CD4-positive, alpha-beta T cell treated with Interleukin-15 for 4 hours (primary cell): ENCODE measurements around the gene ASIC1.
A peak's percentile ranks its signal among the peaks of the same experiment; 100 is the strongest.

Experiments used
- DNase-seq: peaks from one replicate; pipeline ENCODE4 v3.0.0-alpha.2; 2020; ENCODE audit warnings: low spot score

ASIC1 gene

GRCh38 chr12:50041062-50041860 is 16.1 kb upstream of the ASIC1 start:
- DNase-seq: no peak

- DNase-seq: no peak
Observed at GRCh38 chr12:50041962-50042361, 15.4 kb upstream of the ASIC1 start.

- no peak for DNase-seq
Observed at GRCh38 chr12:50042693-50043092, 14.7 kb upstream of the ASIC1 start.

GRCh38 chr12:50043308-50043707 is 14.1 kb upstream of the ASIC1 start:
- no peak for DNase-seq

DNA sequence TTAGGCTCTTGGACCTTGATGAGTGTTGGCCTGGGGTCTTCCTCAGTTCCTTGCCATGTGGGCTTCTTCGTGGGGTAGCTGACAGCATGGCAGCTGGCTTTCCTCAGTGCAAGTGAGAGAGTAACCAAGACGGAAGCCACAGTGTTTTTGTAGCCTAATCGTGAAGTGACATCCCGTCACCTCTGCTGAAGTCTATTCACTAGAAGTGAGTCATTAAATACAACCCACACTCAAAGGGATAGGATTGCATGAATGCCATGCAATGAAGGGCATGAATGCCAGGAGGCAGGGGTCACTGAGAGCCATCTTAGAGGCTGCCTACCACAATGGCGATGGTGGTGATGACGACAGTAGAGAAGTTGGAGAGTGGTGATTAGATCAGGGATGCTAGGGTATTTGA is 13.5 kb upstream of the ASIC1 start:
- DNase-seq: no peak

GRCh38 chr12:50047693-50048250 is 9.6 kb upstream of the ASIC1 start:
- no peak for DNase-seq

GRCh38 chr12:50049254-50050118 is 7.9 kb upstream of the ASIC1 start:
- no peak for DNase-seq

GRCh38 chr12:50050119-50050385 is 7.3 kb upstream of the ASIC1 start:
- no peak for DNase-seq

GRCh38 chr12:50050410-50051098 is 6.8 kb upstream of the ASIC1 start:
- DNase-seq: no peak

- DNase-seq: no peak
Observed at GRCh38 chr12:50051101-50051806, 6.1 kb upstream of the ASIC1 start.

- DNase-seq: no peak
Observed at GRCh38 chr12:50052544-50052943, 4.9 kb upstream of the ASIC1 start.

DNA sequence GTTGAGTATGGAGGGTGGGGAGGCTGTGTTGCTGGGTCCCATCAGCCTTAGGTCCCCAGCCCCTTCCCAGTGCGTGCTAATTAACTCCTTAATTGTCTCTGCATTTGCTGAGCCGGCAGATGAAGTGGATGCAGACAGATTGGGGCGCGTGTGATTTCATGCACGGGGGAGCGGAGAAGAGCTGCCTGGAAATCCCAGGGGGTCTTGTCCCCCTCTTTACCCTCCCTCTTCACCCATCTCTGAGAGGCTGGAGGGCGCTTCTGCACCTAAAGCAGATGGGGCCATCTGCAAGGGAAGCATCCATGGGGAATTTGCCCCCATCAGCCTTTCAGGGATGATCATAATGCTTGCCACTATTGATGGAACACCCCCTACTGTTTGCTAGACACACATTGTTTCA is 4.4 kb upstream of the ASIC1 start:
- no peak for DNase-seq

- DNase-seq: no peak
Observed at GRCh38 chr12:50053583-50053982, 3.8 kb upstream of the ASIC1 start.

DNA sequence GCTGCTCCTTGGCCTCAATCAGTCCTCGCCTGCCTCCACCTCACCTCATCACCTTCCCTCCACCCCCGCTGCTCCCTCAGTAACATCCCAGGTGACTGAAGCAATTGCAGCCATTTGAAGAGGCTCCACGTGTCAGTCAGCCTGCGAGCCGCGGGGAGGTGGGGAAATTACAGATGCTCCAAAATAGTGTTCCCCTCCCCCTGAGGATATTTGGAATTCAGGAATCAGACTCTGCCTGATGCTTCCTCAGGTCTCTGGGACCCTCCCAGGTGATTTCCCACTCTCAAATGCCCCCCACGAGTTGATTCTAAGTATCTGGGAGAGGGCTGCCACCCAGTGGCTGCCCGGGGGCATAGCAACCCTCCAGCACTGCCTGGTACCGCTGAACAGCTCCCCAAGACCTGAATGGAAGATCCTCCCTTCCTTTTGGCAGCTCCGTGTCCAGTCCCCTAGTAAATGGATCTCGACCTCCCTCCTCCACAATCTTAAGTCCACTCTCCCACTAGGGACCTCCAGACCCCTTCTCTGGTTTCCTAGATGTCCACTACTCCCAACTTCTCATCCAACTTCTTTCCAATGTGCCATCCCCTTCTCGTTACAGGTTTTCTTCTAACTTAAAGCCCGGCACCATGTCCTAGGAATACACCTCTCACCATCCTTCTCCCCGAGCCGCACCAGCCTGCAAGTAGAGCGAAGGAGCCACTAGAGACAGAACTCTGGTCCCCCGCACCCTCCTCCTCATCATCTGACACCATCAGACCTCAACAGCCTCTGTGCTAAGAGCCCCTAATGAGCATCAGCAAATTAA is 1.4 kb upstream of the ASIC1 start:
- DNase-seq: peak; percentile 47

DNA sequence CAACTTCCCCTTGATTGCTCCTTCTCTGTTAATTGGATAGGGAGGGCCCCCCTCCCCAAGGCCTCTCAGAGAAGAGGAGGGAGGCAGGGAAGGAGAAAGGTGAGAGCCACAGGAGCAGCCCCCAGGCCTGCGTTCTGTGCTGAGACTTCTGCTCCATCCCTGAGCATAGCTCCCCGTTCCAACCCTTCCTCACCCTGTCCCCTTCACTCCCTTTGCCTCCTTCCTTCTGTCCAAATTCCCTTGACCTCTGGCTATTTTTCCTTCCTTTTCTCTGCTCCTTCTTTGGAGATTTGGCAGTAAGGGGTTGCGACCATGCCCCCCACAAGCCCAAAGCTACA is 788 bp upstream of the ASIC1 start:
- DNase-seq: no peak

DNA sequence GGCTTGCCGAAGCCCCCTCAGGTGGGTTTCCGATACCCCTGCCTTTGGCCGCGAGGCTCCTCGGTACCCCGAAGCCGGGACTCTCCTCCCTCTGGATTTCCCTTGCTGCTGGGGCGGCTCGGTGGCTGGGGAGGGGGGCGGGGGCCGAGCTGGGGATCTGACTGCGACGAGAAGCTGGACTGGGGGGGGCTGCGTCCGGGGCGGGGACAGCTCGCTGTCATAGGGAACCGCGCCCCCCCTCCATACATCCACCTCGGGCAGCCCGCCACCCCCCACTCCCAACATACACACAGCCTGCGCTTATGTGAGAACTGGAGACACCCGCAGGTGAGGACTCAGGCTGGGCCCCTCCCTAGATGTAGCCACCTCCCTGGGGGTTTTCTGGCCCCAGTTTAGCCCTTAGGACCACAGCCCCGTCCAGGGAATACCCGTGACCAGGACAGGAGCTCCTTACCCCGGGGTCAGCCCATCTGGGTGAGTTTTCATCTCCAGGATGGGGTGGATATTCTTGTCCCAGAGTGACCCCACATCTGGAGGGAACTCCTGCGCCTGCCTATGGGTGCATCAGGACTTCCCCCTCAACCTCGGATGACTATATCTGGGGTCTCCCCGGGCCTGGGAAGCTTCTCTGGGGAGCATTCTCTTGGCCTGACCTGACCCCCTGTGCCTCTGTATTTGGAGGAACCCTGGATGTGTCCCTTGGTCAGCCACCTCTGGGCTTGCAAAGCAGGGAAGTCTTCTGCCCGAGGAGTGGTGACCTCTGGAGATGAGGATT is 687 bp downstream of the ASIC1 start:
- no peak for DNase-seq

GRCh38 chr12:50058743-50059312 is 1.4 kb downstream of the ASIC1 start:
- DNase-seq: no peak

DNA sequence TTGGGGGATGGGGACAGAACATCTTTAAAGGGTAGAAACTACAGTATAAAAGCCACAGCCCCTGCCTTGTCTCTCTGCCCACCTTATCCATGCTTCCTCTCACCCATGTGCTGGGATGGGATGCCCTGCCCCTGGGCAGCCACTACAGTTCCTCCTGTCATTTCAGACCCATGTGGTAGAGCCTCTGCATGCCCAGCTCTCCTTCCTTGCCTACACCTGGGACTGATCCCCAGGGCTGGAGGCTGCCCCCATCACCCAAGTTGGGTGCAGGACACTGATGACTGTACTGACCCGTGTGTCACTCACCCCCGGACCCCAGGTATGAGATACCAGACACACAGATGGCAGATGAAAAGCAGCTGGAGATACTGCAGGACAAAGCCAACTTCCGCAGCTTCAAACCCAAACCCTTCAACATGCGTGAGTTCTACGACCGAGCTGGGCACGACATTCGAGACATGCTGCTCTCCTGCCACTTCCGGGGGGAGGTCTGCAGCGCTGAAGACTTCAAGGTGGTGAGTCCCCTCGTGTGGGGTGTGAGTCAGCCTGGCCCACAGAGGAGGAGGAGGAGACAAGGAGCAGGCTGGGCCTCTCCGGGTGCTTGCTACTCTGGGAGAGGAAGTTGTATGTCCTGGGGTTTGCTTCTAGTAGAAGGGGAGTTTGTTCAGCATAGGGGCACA is 2.2 kb downstream of the ASIC1 start:
- peak; percentile 36 for DNase-seq

- no peak for DNase-seq
Observed at GRCh38 chr12:50060120-50060468, 2.7 kb downstream of the ASIC1 start.

GRCh38 chr12:50061171-50061570 is 3.8 kb downstream of the ASIC1 start:
- DNase-seq: no peak
